Epithelial cell of esophagus (primary cell): Measurements from ENCODE around the gene PHTF1.

Experiments
- DNase-seq: peaks from one replicate; pipeline ENCODE4 v3.0.0; 2010; ENCODE audit warnings: low read depth
- H3K4me3 ChIP-seq: 2 replicates; pipeline ENCODE4 v1.5.1; 2011; ENCODE audit warnings: mild to moderate bottlenecking, low read length, control low read depth
- CTCF ChIP-seq: IDR thresholded peaks from 2 replicates; pipeline ENCODE4 v1.5.1; 2011; ENCODE audit warnings: low read depth, mild to moderate bottlenecking, low read length, control low read depth, inconsistent platforms; ENCODE audit not compliant: insufficient read depth; ENCODE audit errors: missing control alignments

PHTF1 gene

DNA sequence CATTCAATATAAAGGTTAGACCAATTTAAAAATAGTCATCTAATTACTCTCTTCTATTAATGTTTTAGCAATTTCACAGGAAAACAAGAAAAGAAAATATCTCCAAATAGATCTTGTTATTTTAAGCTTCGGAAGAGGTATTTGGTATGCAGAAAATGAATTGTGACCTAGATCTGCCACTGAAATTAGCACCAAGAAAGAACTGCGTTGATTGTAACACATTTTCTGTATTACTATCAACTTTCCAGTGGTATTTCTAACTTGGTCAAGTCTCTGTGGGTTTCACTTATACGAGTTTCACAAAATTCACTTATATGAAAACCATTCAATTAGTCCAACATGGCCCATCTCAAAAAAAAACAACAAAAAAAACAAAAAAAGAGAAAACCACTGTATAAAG, 41.2 kb upstream of the PHTF1 start:
- H3K4me3 ChIP-seq, result no peak overlapping the region
- TF ChIP-seq CTCF, result no peak
- no peak for DNase-seq

GRCh38 chr1:113797472-113797871, 38.2 kb upstream of the PHTF1 start:
- TF ChIP-seq CTCF, result no peak

GRCh38 chr1:113793878-113794834, 34.9 kb upstream of the PHTF1 start:
- no peak overlapping the region for H3K4me3 ChIP-seq
- no peak for TF ChIP-seq CTCF
- DNase-seq, result no peak

More at GRCh38 chr1:113797472-113797871, 38.2 kb upstream of the PHTF1 start:
- no peak for DNase-seq
- H3K4me3 ChIP-seq, result no peak overlapping the region

DNA sequence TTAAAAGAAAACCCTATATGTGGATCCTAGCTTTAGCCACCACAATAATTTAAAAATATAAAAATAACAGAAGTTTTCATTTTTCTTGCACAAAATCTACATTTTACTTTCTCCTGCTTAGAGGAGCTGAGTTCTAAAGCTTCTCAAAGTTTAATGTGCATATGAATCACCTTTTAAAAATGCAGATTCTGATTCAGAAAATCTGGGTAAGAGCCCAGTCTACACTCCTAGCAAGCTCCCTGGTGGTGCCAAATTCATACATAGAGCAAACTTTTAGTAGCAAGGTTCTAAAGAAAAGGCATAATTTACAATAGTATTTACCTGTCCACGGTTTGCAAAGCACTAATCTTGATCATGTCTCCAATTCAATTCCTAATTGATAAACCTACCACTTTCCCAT, 33.7 kb upstream of the PHTF1 start:
- H3K4me3 ChIP-seq, result no peak overlapping the region
- DNase-seq, result no peak
- TF ChIP-seq CTCF, result no peak

GRCh38 chr1:113792471-113792870, 33.2 kb upstream of the PHTF1 start:
- H3K4me3 ChIP-seq, result no peak overlapping the region
- DNase-seq, result no peak
- no peak for TF ChIP-seq CTCF

DNA sequence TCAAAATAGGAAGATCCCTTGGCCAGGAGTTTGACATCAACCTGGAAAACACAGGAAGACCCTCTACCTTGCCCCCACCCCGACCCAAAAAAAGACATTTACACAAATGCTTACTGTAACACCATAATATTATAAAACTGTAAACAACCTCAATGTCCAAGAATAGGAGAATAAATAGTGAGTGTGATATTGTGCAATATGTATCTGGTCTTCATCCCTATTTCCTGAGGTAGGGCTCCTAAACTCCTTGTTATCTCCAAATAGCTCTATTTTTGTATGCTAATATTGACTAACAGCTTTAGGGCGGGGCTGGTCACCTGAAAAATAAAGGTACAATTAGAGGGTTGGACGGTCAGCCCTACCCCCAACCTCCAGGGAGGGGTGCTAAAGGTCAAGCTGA, 29.5 kb upstream of the PHTF1 start:
- no peak for TF ChIP-seq CTCF
- DNase-seq, result no peak
- no peak overlapping the region for H3K4me3 ChIP-seq

GRCh38 chr1:113787663-113788062, 28.4 kb upstream of the PHTF1 start:
- DNase-seq, result no peak
- no peak overlapping the region for H3K4me3 ChIP-seq
- no peak for TF ChIP-seq CTCF
